ENCODE measurements around the gene KCNJ4. TPM values are rescaled to one million over a fixed set of nuclear protein-coding genes. Genes with fewer than 3 reads are reported as not detected.

The KCNJ4 gene
- polyA plus RNA-seq, 1 donor (not counting 4 experiments of a cell fraction or from before 2014, with no cell fraction given): not detected

DNA sequence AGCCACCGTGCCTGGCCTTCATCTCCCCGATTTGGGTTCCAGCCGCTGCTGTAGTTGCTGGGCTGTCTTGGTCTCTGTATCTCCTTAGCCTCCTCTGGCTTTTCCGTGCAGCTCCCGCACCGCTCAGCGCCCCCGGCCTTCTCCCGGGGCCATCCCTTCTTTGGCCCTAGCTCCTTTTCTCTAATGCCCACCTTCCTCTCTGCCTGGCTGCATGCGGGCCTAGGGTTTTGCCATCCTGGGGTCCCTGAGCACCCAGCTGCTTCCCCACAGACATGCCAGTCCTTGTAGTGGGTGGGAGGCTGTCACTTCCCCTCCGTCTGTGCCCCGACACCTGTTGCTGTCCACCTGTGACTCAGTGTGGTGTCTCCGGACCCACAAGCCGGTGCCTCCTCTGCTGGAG, 36.4 kb downstream of the KCNJ4 start:
- no peak overlapping the region for H3K4me3 ChIP-seq (ENCODE audit: control insufficient read depth in 2 of 3, extremely low read depth in 1 of 3, insufficient read depth in 2 of 3, low read depth in 1 of 3, low read length in 3 of 3)
- no peak overlapping the region for H3K9ac ChIP-seq (ENCODE audit: control insufficient read depth, extremely low read depth, insufficient read depth, low read length)
- H4K20me1 ChIP-seq (ENCODE audit: control insufficient read depth, extremely low read depth, insufficient read depth, low read length): no peaks in the 10 kb centered on the region
- H3K27me3 ChIP-seq (ENCODE audit: control insufficient read depth, extremely low read depth, insufficient read depth, low read length): no peaks in the 10 kb centered on the region
- no peaks in the 10 kb centered on the region for H3K9me1 ChIP-seq (ENCODE audit: control insufficient read depth, extremely low read depth, insufficient read depth, low read length)
- no peak overlapping the region for H3K4me2 ChIP-seq (ENCODE audit: control insufficient read depth, extremely low read depth, insufficient read depth, low read depth, low read length)
- no peak for TF ChIP-seq EZH2 (IDR thresholded peaks at IDR 0.05; ENCODE audit: low read length)
- TF ChIP-seq, protein P1, sequence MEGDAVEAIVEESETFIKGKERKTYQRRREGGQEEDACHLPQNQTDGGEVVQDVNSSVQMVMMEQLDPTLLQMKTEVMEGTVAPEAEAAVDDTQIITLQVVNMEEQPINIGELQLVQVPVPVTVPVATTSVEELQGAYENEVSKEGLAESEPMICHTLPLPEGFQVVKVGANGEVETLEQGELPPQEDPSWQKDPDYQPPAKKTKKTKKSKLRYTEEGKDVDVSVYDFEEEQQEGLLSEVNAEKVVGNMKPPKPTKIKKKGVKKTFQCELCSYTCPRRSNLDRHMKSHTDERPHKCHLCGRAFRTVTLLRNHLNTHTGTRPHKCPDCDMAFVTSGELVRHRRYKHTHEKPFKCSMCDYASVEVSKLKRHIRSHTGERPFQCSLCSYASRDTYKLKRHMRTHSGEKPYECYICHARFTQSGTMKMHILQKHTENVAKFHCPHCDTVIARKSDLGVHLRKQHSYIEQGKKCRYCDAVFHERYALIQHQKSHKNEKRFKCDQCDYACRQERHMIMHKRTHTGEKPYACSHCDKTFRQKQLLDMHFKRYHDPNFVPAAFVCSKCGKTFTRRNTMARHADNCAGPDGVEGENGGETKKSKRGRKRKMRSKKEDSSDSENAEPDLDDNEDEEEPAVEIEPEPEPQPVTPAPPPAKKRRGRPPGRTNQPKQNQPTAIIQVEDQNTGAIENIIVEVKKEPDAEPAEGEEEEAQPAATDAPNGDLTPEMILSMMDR (optimal IDR thresholded peaks at IDR 0.05 in 1 of 3, IDR thresholded peaks at IDR 0.05 in 1 of 3, conservative IDR thresholded peaks at IDR 0.05 in 1 of 3; ENCODE audit: extremely low read depth in 1 of 3, insufficient read depth in 2 of 3, low read length in 3 of 3): no peak
- H3K79me2 ChIP-seq (ENCODE audit: control insufficient read depth, insufficient read depth, low read length): no peaks in the 10 kb centered on the region
- no peak overlapping the region for H3K27ac ChIP-seq (ENCODE audit: control insufficient read depth, insufficient read depth, low read length)
- DNase-seq (ENCODE audit: low read depth, low spot score) (no peak), FAIRE-seq (no peak)
- H3K9me3 ChIP-seq (ENCODE audit: control insufficient read depth, low read depth, low read length): no peaks in the 10 kb centered on the region
- H3K36me3 ChIP-seq (ENCODE audit: control insufficient read depth in 2 of 2, extremely low read depth in 1 of 2, insufficient read depth in 2 of 2, low read length in 2 of 2): no peaks in the 10 kb centered on the region
- H2AFZ ChIP-seq (ENCODE audit: control insufficient read depth, low read length): no peak overlapping the region
- dilution Hi-C loops (cut with MboI; ENCODE audit: extremely low pct_ligation_motif_present, low sequenced_read_pairs): no loop called here
- H3K4me1 ChIP-seq (ENCODE audit: control insufficient read depth, extremely low read depth, insufficient read depth, low read length): peaks cover 10% of the 10 kb centered on the region

GRCh38 chr22:38417252-38418060, 37.5 kb downstream of the KCNJ4 start:
- H3K9me3 ChIP-seq (ENCODE audit: control insufficient read depth, low read depth, low read length): no peaks in the 10 kb centered on the region
- no peak for FAIRE-seq
- H3K4me1 ChIP-seq (ENCODE audit: control insufficient read depth, extremely low read depth, insufficient read depth, low read length): peaks cover 4% of the 10 kb centered on the region
- H3K27ac ChIP-seq (ENCODE audit: control insufficient read depth, insufficient read depth, low read length): no peak overlapping the region
- H3K27me3 ChIP-seq (ENCODE audit: control insufficient read depth, extremely low read depth, insufficient read depth, low read length): peaks cover 2% of the 10 kb centered on the region
- no peak for DNase-seq (ENCODE audit: low read depth, low spot score)
- no peaks in the 10 kb centered on the region for H4K20me1 ChIP-seq (ENCODE audit: control insufficient read depth, extremely low read depth, insufficient read depth, low read length)
- H2AFZ ChIP-seq (ENCODE audit: control insufficient read depth, low read length): no peak overlapping the region
- no peaks in the 10 kb centered on the region for H3K79me2 ChIP-seq (ENCODE audit: control insufficient read depth, insufficient read depth, low read length)
- no peak overlapping the region for H3K9ac ChIP-seq (ENCODE audit: control insufficient read depth, extremely low read depth, insufficient read depth, low read length)
- H3K9me1 ChIP-seq (ENCODE audit: control insufficient read depth, extremely low read depth, insufficient read depth, low read length): no peaks in the 10 kb centered on the region
- dilution Hi-C loops (cut with MboI; ENCODE audit: extremely low pct_ligation_motif_present, low sequenced_read_pairs): no loop called here
- H3K36me3 ChIP-seq (ENCODE audit: control insufficient read depth in 2 of 2, extremely low read depth in 1 of 2, insufficient read depth in 2 of 2, low read length in 2 of 2): no peaks in the 10 kb centered on the region
- H3K4me2 ChIP-seq (ENCODE audit: control insufficient read depth, extremely low read depth, insufficient read depth, low read depth, low read length): no peak overlapping the region
- TF ChIP-seq, protein P1 (optimal IDR thresholded peaks at IDR 0.05 in 1 of 3, IDR thresholded peaks at IDR 0.05 in 1 of 3, conservative IDR thresholded peaks at IDR 0.05 in 1 of 3; ENCODE audit: extremely low read depth in 1 of 3, insufficient read depth in 2 of 3, low read length in 3 of 3): no peak
- TF ChIP-seq EZH2 (IDR thresholded peaks at IDR 0.05; ENCODE audit: low read length): no peak
- H3K4me3 ChIP-seq (ENCODE audit: control insufficient read depth in 2 of 3, extremely low read depth in 1 of 3, insufficient read depth in 2 of 3, low read depth in 1 of 3, low read length in 3 of 3): no peak overlapping the region
